Sigmoid colon (tissue), 7 donors: Measurements from ENCODE around the gene CDKL2. TPM values are rescaled to one million over a fixed set of nuclear protein-coding genes. Genes with fewer than 3 reads are reported as not detected.

ENCODE experiments used
- DNase-seq: peaks from one replicate; pipeline ENCODE4 v3.0.0-alpha.2; 2019
- H3K27ac ChIP-seq, 4 donors: fragments of 200-600 bp; sonication (generic); one replicate each; pipeline ENCODE4 v1.5.1; 2016 to 2019; ENCODE audit warnings: mild to moderate bottlenecking in 1 of 4
- H3K27me3 ChIP-seq, 3 donors: fragments of 200-600 bp; sonication (generic); one replicate each; pipeline ENCODE4 v1.5.1; 2019; ENCODE audit warnings: mild to moderate bottlenecking in 1 of 3
- H3K36me3 ChIP-seq, 4 donors: fragments of 200-600 bp; sonication (generic); one replicate each; pipeline ENCODE4 v1.5.1; 2016 to 2019
- H3K4me1 ChIP-seq, 4 donors: fragments of 200-600 bp; sonication (generic); one replicate each; pipeline ENCODE4 v1.5.1; 2017 to 2019
- H3K4me3 ChIP-seq, 4 donors: fragments of 200-600 bp; sonication (generic); one replicate each; pipeline ENCODE4 v1.5.1; 2017 to 2019; ENCODE audit warnings: mild to moderate bottlenecking in 2 of 4, moderate library complexity in 1 of 4
- H3K9me3 ChIP-seq, 4 donors: fragments of 200-600 bp in 3 of 4; sonication (generic) in 3 of 4; one replicate each; pipeline versions ENCODE4 v1.5.1 to v1.6.1; 2013 to 2019
- EP300 ChIP-seq, 4 donors: sonication (generic); formaldehyde crosslinking; IDR thresholded peaks; one replicate each; pipeline ENCODE4 v1.6.1; 2017; ENCODE audit warnings: antibody characterized with exemption in 4 of 4
- POLR2A ChIP-seq, 2 donors: fragments of 450-650 bp; IDR thresholded peaks; one replicate each; pipeline ENCODE4 v1.6.1; 2016; ENCODE audit warnings: antibody characterized with exemption in 2 of 2, mild to moderate bottlenecking in 2 of 2, moderate library complexity in 2 of 2
- POLR2AphosphoS5 ChIP-seq, 4 donors: sonication (generic); formaldehyde crosslinking; IDR thresholded peaks; one replicate each; pipeline ENCODE4 v1.6.1; 2017; ENCODE audit warnings: antibody characterized with exemption in 4 of 4
- WGBS, 2 donors: extraction: QIAGEN DNeasy Blood & Tissue Kit; methylation state at CpG; one replicate each; pipeline ENCODE4 v1.1.7; 2013; 5-methylcytosine and 5-hydroxymethylcytosine counted together
- intact Hi-C: fragments of 100-400 bp; cut with DNase I; formaldehyde crosslinking; loops from one replicate; pipeline ENCODE4 v1.15.1; 2023
- polyA plus RNA-seq, 3 donors: library from polyadenylated mRNA; stranded (reverse); fragments of 200-250 nt; gene quantifications; one replicate each; pipeline ENCODE4 v1.2.3, GENCODE V29; 2013
- total RNA-seq, 4 donors: library from RNA; depleted of rRNA; stranded (reverse); fragments of >200 nt; gene quantifications; one replicate each; pipeline ENCODE4 v1.1.0, GENCODE V29; 2016
- TF ChIP-seq, protein P1 (sequence below), 4 experiments: fragments of 450-650 bp in 3 of 4; fragments of 200-600 bp in 1 of 4; IDR thresholded peaks; one replicate each; pipeline ENCODE4 v1.5.1; 2016 to 2019; ENCODE audit warnings: antibody characterized with exemption in 4 of 4, mild to moderate bottlenecking in 3 of 4, moderate library complexity in 2 of 4
- donor health status: healthy with polysubstance abuse.
- donor health status: Bipolar disorder and iron deficiency.
- donor health status: healthy.

The CDKL2 gene
- total RNA-seq (10 to 100 TPM in 1 of 4 donors, 1 to 10 TPM in 3; 1.1 to 11.9 (median 3.7) TPM), polyA plus RNA-seq (under 1 TPM in 1 of 3 donors, not detected in 2; 0.42 TPM)

- H3K9me3 ChIP-seq = no peaks in the 10 kb centered on the region
- WGBS, 2 donors = 1% methylated on average over 57 of the region's 57 CpGs
- TF ChIP-seq POLR2AphosphoS5 (IDR thresholded peaks at IDR 0.05) (peak; percentile 50 to 75 (median 66)), EP300 (IDR thresholded peaks at IDR 0.05) (no peak), POLR2A (IDR thresholded peaks at IDR 0.05) (peak in 1 of 2 donors; percentile 37)
- TF ChIP-seq, protein P1, sequence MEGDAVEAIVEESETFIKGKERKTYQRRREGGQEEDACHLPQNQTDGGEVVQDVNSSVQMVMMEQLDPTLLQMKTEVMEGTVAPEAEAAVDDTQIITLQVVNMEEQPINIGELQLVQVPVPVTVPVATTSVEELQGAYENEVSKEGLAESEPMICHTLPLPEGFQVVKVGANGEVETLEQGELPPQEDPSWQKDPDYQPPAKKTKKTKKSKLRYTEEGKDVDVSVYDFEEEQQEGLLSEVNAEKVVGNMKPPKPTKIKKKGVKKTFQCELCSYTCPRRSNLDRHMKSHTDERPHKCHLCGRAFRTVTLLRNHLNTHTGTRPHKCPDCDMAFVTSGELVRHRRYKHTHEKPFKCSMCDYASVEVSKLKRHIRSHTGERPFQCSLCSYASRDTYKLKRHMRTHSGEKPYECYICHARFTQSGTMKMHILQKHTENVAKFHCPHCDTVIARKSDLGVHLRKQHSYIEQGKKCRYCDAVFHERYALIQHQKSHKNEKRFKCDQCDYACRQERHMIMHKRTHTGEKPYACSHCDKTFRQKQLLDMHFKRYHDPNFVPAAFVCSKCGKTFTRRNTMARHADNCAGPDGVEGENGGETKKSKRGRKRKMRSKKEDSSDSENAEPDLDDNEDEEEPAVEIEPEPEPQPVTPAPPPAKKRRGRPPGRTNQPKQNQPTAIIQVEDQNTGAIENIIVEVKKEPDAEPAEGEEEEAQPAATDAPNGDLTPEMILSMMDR (IDR thresholded peaks at IDR 0.05) = no peak
- peak within 1 kb of the TSS; percentile 18 to 70 (median 60) for H3K27ac ChIP-seq
- H3K27me3 ChIP-seq = no peaks in the 10 kb centered on the region
- H3K4me3 ChIP-seq = peak within 1 kb of the TSS; percentile 53 to 70 (median 60)
- intact Hi-C loops = loop anchor here (5.0 kb wide), 1 partner anchor 42 kb away; the partner anchor contains the start of gene G3BP2
- DNase-seq = peak; percentile 93
- no peaks in the 10 kb centered on the region for H3K36me3 ChIP-seq
- H3K4me1 ChIP-seq = peaks cover 0 to 20% (median 7%) of the 10 kb centered on the region in 4 donors
These were observed at the start of gene CDKL2 for GRCh38 chr4:75630174-75630936. TSS of gene CDKL2 (minus strand) at chr4:75630528. CDS start at chr4:75625988, 4,540 bp downstream.

DNA sequence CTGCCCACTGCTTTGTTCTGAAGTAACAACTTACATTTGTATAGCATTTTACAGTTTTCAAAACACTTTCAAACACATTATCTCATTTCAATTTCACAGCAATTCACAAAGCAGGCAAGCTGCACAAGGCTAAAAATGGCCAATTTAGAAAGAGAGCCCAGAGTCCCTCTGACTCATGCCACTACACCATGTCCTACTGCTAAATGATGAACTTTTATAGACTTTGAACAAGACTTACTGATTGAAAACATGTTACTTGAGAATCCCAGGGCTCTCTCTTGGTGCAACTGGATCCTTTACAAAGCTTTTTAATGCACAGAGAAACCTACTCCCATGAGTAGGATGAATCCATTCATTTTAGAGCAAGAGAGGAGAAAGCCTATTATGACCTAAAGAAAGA is 48.6 kb upstream of the CDKL2 start:
- intact Hi-C loops = no loop called here
- H3K36me3 ChIP-seq = no peaks in the 10 kb centered on the region

GRCh38 chr4:75678473-75678872 is 48.1 kb upstream of the CDKL2 start:
- Histone ChIP-seq H3K27ac (no peak overlapping the region), H3K36me3 (no peaks in the 10 kb centered on the region), H3K9me3 (no peaks in the 10 kb centered on the region), H3K27me3 (no peaks in the 10 kb centered on the region), H3K4me1 (peaks cover 0 to 7% (median 6%) of the 10 kb centered on the region in 4 donors), H3K4me3 (no peak overlapping the region)
- TF ChIP-seq EP300 (IDR thresholded peaks at IDR 0.05) (no peak), POLR2A (IDR thresholded peaks at IDR 0.05) (no peak), POLR2AphosphoS5 (IDR thresholded peaks at IDR 0.05) (no peak)
- TF ChIP-seq, protein P1 (IDR thresholded peaks at IDR 0.05) = no peak
- no peak for DNase-seq
- intact Hi-C loops = no loop called here

More for the DNA sequence above, 48.6 kb upstream of the CDKL2 start:
- H3K9me3 ChIP-seq = no peaks in the 10 kb centered on the region
- no peaks in the 10 kb centered on the region for H3K27me3 ChIP-seq
- H3K4me3 ChIP-seq = no peak overlapping the region
- DNase-seq = no peak
- peaks cover 0 to 4% (median 4%) of the 10 kb centered on the region in 4 donors for H3K4me1 ChIP-seq
- no peak overlapping the region for H3K27ac ChIP-seq
- TF ChIP-seq, protein P1 (IDR thresholded peaks at IDR 0.05) = no peak
- TF ChIP-seq POLR2A (IDR thresholded peaks at IDR 0.05) = no peak
- TF ChIP-seq EP300 (IDR thresholded peaks at IDR 0.05) = no peak
- no peak for TF ChIP-seq POLR2AphosphoS5 (IDR thresholded peaks at IDR 0.05)

- Histone ChIP-seq H3K9me3 (no peaks in the 10 kb centered on the region), H3K4me3 (no peak overlapping the region), H3K27ac (no peak overlapping the region), H3K36me3 (no peaks in the 10 kb centered on the region), H3K27me3 (no peaks in the 10 kb centered on the region), H3K4me1 (peaks cover 0 to 23% (median 21%) of the 10 kb centered on the region in 4 donors)
- no peak for DNase-seq
- WGBS, 2 donors = 39 to 74% methylated on average over 11 of the region's 11 CpGs
- no peak for TF ChIP-seq POLR2A (IDR thresholded peaks at IDR 0.05)
- TF ChIP-seq POLR2AphosphoS5 (IDR thresholded peaks at IDR 0.05) = no peak
- TF ChIP-seq EP300 (IDR thresholded peaks at IDR 0.05) = no peak
- TF ChIP-seq, protein P1 (IDR thresholded peaks at IDR 0.05) = no peak
- intact Hi-C loops = no loop called here
These were observed 44.7 kb upstream of the CDKL2 start for GRCh38 chr4:75675004-75675531.
